22Rv1 (cell line): ENCODE measurements around the gene RBMXL3.

ENCODE experiments used
- ZFX ChIP-seq: fragments of 450-650 bp; IDR thresholded peaks from 2 replicates; pipeline ENCODE4 v1.6.1; 2017; ENCODE audit warnings: antibody characterized with exemption, borderline replicate concordance
- TF ChIP-seq, protein P1 (sequence below): fragments of 450-650 bp; IDR thresholded peaks from 2 replicates; pipeline ENCODE4 v1.5.1; 2017; ENCODE audit warnings: mild to moderate bottlenecking

GRCh38 chrX:115214605-115215004 lies 25.4 kb downstream of the RBMXL3 start:
- TF ChIP-seq, protein P1, sequence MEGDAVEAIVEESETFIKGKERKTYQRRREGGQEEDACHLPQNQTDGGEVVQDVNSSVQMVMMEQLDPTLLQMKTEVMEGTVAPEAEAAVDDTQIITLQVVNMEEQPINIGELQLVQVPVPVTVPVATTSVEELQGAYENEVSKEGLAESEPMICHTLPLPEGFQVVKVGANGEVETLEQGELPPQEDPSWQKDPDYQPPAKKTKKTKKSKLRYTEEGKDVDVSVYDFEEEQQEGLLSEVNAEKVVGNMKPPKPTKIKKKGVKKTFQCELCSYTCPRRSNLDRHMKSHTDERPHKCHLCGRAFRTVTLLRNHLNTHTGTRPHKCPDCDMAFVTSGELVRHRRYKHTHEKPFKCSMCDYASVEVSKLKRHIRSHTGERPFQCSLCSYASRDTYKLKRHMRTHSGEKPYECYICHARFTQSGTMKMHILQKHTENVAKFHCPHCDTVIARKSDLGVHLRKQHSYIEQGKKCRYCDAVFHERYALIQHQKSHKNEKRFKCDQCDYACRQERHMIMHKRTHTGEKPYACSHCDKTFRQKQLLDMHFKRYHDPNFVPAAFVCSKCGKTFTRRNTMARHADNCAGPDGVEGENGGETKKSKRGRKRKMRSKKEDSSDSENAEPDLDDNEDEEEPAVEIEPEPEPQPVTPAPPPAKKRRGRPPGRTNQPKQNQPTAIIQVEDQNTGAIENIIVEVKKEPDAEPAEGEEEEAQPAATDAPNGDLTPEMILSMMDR = no peak
- TF ChIP-seq ZFX = no peak
